HEK293T (cell line): ENCODE results near the gene CSNK2A1.

Experiments used
- ZNF384 ChIP-seq: fragments of 450-650 bp; IDR thresholded peaks from 2 replicates; pipeline ENCODE4 v1.6.1; 2016
- TF ChIP-seq, protein P1 (sequence below): fragments of 450-650 bp; IDR thresholded peaks from 2 replicates; pipeline ENCODE4 v1.6.1; 2016

DNA sequence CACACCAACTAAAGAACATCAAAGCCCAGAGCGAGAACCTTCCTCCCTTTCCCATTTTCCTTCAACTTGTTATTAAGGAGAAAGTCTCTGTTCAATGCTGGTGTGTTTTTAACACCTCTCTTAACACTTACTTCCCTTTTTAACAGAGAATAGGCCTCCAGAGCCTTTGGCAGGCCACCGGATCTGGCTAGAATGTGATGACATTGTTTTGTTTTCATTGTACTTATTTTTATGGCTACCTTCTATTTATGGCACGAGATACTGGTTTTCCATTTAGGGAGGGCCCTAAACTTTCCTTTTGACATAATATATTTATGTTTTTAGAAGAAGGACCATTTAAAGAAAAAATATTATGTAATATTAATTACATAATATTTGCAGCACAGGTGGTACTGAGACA is 44.9 kb upstream of the CSNK2A1 start:
- TF ChIP-seq, protein P1, sequence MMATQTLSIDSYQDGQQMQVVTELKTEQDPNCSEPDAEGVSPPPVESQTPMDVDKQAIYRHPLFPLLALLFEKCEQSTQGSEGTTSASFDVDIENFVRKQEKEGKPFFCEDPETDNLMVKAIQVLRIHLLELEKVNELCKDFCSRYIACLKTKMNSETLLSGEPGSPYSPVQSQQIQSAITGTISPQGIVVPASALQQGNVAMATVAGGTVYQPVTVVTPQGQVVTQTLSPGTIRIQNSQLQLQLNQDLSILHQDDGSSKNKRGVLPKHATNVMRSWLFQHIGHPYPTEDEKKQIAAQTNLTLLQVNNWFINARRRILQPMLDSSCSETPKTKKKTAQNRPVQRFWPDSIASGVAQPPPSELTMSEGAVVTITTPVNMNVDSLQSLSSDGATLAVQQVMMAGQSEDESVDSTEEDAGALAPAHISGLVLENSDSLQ = no peak
- no peak for TF ChIP-seq ZNF384
